ENCODE results near the gene NRCAM.

- no peak for TF ChIP-seq CTCF (IDR thresholded peaks at IDR 0.05)
- no peak for TF ChIP-seq POLR2A (IDR thresholded peaks at IDR 0.05)
These were observed 120.8 kb downstream of the NRCAM start for GRCh38 chr7:108335269-108335918.
